ENCODE measurements around the gene C11orf24. TPM values are rescaled to one million over a fixed set of nuclear protein-coding genes. Genes with fewer than 3 reads are reported as not detected.

Gene C11orf24
- 18.9 and 41.8 TPM in 2 replicates for total RNA-seq

DNA sequence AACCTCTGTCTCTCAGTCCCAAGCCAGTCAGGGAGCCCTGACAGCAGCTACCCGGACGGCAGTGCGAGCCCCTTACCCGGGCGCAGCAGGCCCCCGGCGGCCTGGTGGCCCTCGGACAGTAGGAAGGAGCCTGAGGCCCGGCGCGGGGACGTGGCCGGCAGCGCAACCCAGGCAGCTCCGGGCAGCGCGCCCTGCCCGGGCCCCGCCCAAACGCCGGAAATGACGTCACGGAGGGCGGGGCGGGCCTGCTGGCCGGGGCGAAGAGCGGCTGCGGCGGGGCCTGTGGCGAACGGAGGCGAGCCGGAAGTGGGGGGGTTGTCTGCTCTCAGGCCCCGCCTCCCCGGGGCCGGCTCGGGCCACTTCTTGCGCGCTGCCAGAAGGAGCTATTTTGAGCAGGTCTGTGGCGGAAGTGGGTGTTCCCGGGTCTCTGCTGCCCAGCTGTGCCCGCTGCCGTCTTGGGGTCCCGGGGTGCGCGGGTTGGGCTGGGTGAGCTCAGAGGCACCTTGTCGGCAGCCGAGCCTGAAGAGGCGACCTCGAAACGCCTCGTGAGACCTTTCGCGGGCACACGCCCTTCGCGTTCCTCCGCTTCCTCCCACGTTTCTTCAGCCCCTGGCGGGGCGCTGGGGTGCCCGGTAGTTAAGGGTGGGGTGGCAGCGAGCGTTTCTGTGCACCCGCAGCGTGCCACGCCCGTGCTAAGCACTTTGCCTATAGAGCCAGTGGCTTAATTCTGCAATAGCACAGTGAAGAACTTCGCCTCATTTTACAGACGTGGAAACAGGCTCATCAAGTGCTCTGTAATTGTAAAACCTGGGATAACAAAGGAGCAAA is at the start of gene C11orf24:
C11orf24 (minus strand) TSS at position 193 of the 828 bp plus-strand sequence. CDS start 8,206 bp downstream, outside the sequence.

DNA sequence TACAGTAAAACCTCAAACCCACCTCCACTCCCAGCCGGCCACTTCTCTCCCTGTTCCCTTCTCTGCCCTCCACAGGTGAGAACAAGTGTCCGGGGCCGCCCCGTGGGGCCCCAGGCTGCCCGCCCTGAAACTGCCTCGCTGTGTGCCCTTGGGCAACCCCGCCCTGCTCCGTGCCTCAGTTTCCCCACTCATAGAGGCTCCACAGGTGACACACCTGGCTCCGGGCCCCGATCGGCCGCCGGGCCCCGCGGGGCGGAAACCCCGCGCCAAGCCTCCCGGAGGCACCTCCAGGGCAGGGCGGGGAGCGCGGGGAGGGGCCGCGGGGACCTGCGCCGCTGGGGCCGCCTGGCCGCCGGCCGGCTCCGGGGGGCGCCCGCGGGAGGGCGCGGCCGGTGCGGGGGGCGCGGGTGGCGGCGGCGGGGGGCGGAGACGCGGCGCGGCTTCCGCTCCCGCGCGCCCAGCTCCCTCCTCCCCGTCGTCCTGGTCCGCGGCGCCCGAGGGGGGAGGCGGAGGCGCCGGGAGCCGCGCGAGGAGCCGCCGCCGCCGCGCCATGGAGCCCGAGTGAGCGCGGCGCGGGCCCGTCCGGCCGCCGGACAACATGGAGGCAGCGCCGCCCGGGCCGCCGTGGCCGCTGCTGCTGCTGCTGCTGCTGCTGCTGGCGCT is 40.5 kb upstream of the C11orf24 start, which contains the start of gene LRP5:
LRP5 (plus strand) TSS at position 475 of the 663 bp plus-strand sequence; CDS start at position 599, 124 bp downstream.

DNA sequence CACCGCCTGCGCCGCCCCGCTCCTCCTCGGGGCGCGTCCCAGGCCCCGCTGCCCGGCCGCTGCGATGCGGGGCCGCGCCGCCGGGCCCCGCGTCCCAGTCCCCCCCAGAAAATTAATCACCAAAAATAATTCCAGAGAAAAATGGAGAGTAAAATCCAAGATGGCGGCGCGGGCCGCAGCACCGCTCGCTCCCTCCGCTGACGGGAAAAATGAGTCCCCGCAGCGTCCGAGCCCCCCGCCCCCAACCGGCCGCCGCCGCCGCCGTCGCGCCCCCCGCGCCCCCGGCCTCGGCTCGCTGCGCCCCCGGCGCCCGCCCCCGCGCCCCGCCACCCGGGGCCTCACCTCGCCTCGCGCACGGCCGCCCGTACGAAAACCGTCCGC is 58.6 kb downstream of the C11orf24 start, which contains the start of gene KMT5B:
KMT5B (minus strand) TSS at position 162 of the 381 bp plus-strand sequence. CDS start 23,220 bp downstream, outside the sequence.

Other genes starting within 250 kb of the C11orf24 start
- 204 and 299 TPM in 2 replicates for gene NDUFS8, start 241.3 kb downstream of the C11orf24 start, total RNA-seq
- gene TCIRG1, start 232.9 kb downstream of the C11orf24 start, total RNA-seq = 74.5 and 81.9 TPM in 2 replicates
- gene CHKA, start 150.6 kb downstream of the C11orf24 start, total RNA-seq = 5.2 and 6.9 TPM in 2 replicates
- 13.5 and 19.9 TPM in 2 replicates for gene KMT5B, start 58.7 kb downstream of the C11orf24 start, total RNA-seq
- gene LRP5, start 40.6 kb upstream of the C11orf24 start, total RNA-seq = 23.4 and 26.9 TPM in 2 replicates
- 63.6 and 77.2 TPM in 2 replicates for gene PPP6R3, start 188.8 kb upstream of the C11orf24 start, total RNA-seq

Measured in airway epithelial cell (primary cell).